Upper lobe of left lung (tissue), 4 donors: ENCODE data around the gene PHF21B.

Experiments used
- EP300 ChIP-seq, 4 donors: sonication (generic); formaldehyde crosslinking; IDR thresholded peaks; one replicate each; pipeline ENCODE4 v1.5.1; 2017; ENCODE audit warnings: antibody characterized with exemption in 4 of 4, control low read depth in 2 of 4
- POLR2A ChIP-seq, 4 donors: fragments of 450-650 bp; IDR thresholded peaks; one replicate each; pipeline ENCODE4 v1.5.1; 2016 to 2017; ENCODE audit warnings: antibody characterized with exemption in 4 of 4, mild to moderate bottlenecking in 2 of 4
- POLR2AphosphoS5 ChIP-seq, 2 donors: sonication (generic); formaldehyde crosslinking; IDR thresholded peaks; one replicate each; pipeline ENCODE4 v1.5.1; 2017; ENCODE audit warnings: antibody characterized with exemption in 2 of 2
- TF ChIP-seq, protein P1 (sequence below), 6 experiments: fragments of 450-650 bp in 4 of 6; fragments of 200-600 bp in 2 of 6; sonication (generic) in 2 of 6; IDR thresholded peaks; one replicate each; pipeline ENCODE4 v1.5.1; 2016 to 2019; ENCODE audit warnings: antibody characterized with exemption in 6 of 6

DNA sequence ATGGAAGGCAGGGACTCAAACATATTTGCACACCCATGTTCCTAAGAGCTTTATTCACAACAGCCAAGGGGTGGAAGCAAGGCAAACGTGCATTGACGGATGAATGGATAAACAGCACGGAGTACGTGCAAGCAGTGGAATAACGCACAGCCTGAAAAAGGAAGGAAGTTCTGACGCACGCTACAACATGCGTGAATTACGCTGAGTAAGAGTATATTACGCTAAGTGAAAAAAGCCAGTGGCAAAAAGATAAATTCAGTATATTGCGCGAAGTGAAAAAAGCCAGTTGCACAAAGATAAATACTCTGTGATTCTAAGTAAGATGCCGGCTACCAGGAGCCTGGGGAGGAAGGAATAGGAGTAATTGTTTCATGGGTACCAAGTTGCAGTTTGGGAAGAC is 19.5 kb downstream of the PHF21B start:
- TF ChIP-seq, protein P1, sequence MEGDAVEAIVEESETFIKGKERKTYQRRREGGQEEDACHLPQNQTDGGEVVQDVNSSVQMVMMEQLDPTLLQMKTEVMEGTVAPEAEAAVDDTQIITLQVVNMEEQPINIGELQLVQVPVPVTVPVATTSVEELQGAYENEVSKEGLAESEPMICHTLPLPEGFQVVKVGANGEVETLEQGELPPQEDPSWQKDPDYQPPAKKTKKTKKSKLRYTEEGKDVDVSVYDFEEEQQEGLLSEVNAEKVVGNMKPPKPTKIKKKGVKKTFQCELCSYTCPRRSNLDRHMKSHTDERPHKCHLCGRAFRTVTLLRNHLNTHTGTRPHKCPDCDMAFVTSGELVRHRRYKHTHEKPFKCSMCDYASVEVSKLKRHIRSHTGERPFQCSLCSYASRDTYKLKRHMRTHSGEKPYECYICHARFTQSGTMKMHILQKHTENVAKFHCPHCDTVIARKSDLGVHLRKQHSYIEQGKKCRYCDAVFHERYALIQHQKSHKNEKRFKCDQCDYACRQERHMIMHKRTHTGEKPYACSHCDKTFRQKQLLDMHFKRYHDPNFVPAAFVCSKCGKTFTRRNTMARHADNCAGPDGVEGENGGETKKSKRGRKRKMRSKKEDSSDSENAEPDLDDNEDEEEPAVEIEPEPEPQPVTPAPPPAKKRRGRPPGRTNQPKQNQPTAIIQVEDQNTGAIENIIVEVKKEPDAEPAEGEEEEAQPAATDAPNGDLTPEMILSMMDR (IDR thresholded peaks at IDR 0.05) = no peak
- TF ChIP-seq POLR2A (IDR thresholded peaks at IDR 0.05) (no peak), POLR2AphosphoS5 (IDR thresholded peaks at IDR 0.05) (no peak), EP300 (IDR thresholded peaks at IDR 0.05) (no peak)
